ENCODE measurements around the gene PLIN3. TPM values are rescaled to one million over a fixed set of nuclear protein-coding genes. Genes with fewer than 3 reads are reported as not detected.

Gene PLIN3
- total RNA-seq, 1 donor from 2014 or later, result 6.8 TPM

GRCh38 chr19:4815426-4816201 is 51.9 kb downstream of the PLIN3 start:
- peaks cover 9% of the 10 kb centered on the region for H3K27me3 Mint-ChIP-seq (ENCODE audit: unreplicated experiment)
- no peaks in the 10 kb centered on the region for H3K4me1 Mint-ChIP-seq (ENCODE audit: low read depth, unreplicated experiment)
- H3K36me3 Mint-ChIP-seq (ENCODE audit: unreplicated experiment), result no peaks in the 10 kb centered on the region
- peak overlapping the region; percentile 63 for H3K4me3 Mint-ChIP-seq (ENCODE audit: unreplicated experiment)
- TF ChIP-seq CTCF (IDR thresholded peaks at IDR 0.05; ENCODE audit: partially characterized antibody, unreplicated experiment), result no peak
- H3K9me3 Mint-ChIP-seq (ENCODE audit: unreplicated experiment), result peaks cover 4% of the 10 kb centered on the region
- DNase-seq, result peak; percentile 85
- H3K27ac Mint-ChIP-seq (ENCODE audit: unreplicated experiment), result no peak overlapping the region

- Mint-ChIP-seq H3K9me3 (ENCODE audit: unreplicated experiment) (peaks cover 6% of the 10 kb centered on the region), H3K27me3 (ENCODE audit: unreplicated experiment) (peaks cover 9% of the 10 kb centered on the region), H3K36me3 (ENCODE audit: unreplicated experiment) (no peaks in the 10 kb centered on the region), H3K4me1 (ENCODE audit: low read depth, unreplicated experiment) (no peaks in the 10 kb centered on the region), H3K4me3 (ENCODE audit: unreplicated experiment) (peak overlapping the region; percentile 2), H3K27ac (ENCODE audit: unreplicated experiment) (peak overlapping the region; percentile 48)
- no peak for DNase-seq
- TF ChIP-seq CTCF (IDR thresholded peaks at IDR 0.05; ENCODE audit: partially characterized antibody, unreplicated experiment), result no peak
These were observed 52.6 kb downstream of the PLIN3 start for GRCh38 chr19:4814625-4815425.

GRCh38 chr19:4811328-4812131 is 55.9 kb downstream of the PLIN3 start:
- no peak overlapping the region for H3K27ac Mint-ChIP-seq (ENCODE audit: unreplicated experiment)
- peak; percentile 92 for TF ChIP-seq CTCF (IDR thresholded peaks at IDR 0.05; ENCODE audit: partially characterized antibody, unreplicated experiment)
- peaks cover 9% of the 10 kb centered on the region for H3K27me3 Mint-ChIP-seq (ENCODE audit: unreplicated experiment)
- no peak overlapping the region for H3K4me3 Mint-ChIP-seq (ENCODE audit: unreplicated experiment)
- H3K9me3 Mint-ChIP-seq (ENCODE audit: unreplicated experiment), result peaks cover 4% of the 10 kb centered on the region
- DNase-seq, result peak; percentile 96
- H3K36me3 Mint-ChIP-seq (ENCODE audit: unreplicated experiment), result no peaks in the 10 kb centered on the region
- no peaks in the 10 kb centered on the region for H3K4me1 Mint-ChIP-seq (ENCODE audit: low read depth, unreplicated experiment)

GRCh38 chr19:4807188-4807587 is 60.3 kb downstream of the PLIN3 start:
- H3K4me3 Mint-ChIP-seq (ENCODE audit: unreplicated experiment), result no peak overlapping the region
- DNase-seq, result no peak
- no peaks in the 10 kb centered on the region for H3K36me3 Mint-ChIP-seq (ENCODE audit: unreplicated experiment)
- no peaks in the 10 kb centered on the region for H3K4me1 Mint-ChIP-seq (ENCODE audit: low read depth, unreplicated experiment)
- TF ChIP-seq CTCF (IDR thresholded peaks at IDR 0.05; ENCODE audit: partially characterized antibody, unreplicated experiment), result no peak
- H3K27me3 Mint-ChIP-seq (ENCODE audit: unreplicated experiment), result no peaks in the 10 kb centered on the region
- H3K27ac Mint-ChIP-seq (ENCODE audit: unreplicated experiment), result no peak overlapping the region
- peaks cover 1% of the 10 kb centered on the region for H3K9me3 Mint-ChIP-seq (ENCODE audit: unreplicated experiment)

Data from glutamatergic neuron (in vitro differentiated cells).